GM08714 (cell line): ENCODE measurements around the gene GID4.

Experiments
- H3K4me3 ChIP-seq: fragments of 200-500 bp; sonication (Bioruptor generic); 2 replicates; pipeline ENCODE4 v1.5.1; 2014; ENCODE audit warnings: mild to moderate bottlenecking, low read length, inconsistent platforms
- ZNF274 ChIP-seq: IDR thresholded peaks from 2 replicates; pipeline ENCODE4 v1.6.1; 2012; ENCODE audit warnings: mild to moderate bottlenecking, low read depth, low read length

Gene GID4

DNA sequence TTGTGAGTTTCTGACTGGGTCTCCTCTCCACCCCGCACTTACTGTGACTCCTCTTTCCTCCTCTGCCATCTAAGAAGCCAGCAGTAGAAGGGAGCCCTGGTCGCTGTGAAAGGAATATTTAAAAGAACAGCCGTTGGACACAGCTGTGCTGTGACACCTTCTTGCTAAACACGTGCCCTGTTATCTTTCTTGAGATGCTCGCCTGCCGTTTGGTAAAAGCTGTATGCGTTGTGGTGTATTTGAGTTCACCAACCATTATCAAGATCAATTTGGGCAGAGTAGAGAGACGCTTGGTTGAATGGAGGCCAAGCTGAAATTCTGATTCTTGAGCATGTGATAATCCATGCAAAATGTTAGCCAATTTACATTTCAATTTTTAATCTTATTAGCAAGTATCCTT is 3.8 kb downstream of the GID4 start:
- no peak overlapping the region for H3K4me3 ChIP-seq

GRCh38 chr17:18043491-18043890 is 4.3 kb downstream of the GID4 start:
- no peak overlapping the region for H3K4me3 ChIP-seq
- TF ChIP-seq ZNF274 = no peak

More for the DNA sequence above, 3.8 kb downstream of the GID4 start:
- no peak for TF ChIP-seq ZNF274

- no peak overlapping the region for H3K4me3 ChIP-seq
- no peak for TF ChIP-seq ZNF274
These were observed 5.4 kb downstream of the GID4 start for GRCh38 chr17:18044609-18045008.

DNA sequence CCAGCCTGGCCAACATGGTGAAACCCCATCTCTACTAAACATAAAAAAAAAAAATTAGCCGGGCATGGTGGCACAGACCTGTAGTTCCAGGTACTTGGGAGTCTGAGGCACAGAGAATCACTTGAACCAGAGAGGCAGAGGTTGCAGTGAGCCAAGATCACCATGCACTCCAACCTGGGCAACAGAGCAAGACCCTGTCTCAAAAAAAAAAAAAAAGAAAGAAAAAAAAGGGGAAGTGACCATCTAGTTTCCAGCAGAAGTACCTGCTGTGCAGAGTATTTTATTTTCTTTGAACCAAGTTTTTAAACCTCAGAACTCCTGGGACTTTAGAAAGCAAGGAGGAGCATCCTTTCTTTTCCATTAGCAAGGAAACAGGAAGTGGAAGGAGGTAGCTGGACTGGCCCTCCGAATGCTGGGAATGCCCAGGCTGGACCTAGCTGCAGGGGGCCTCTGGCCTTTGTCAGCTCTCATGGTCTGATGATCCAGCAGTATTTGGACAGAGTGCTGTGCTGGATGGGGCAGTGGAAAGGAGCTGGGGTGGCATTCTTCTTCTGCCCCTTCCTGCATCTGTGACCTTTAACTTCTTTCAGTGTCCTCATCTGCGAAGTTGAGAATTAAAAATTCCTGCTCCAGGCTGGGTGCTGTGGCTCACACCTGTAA is 6.6 kb downstream of the GID4 start:
- no peak for TF ChIP-seq ZNF274
- H3K4me3 ChIP-seq = no peak overlapping the region

GRCh38 chr17:18055597-18055996 is 16.4 kb downstream of the GID4 start:
- TF ChIP-seq ZNF274 = no peak

GRCh38 chr17:18056214-18056613 is 17.0 kb downstream of the GID4 start:
- no peak overlapping the region for H3K4me3 ChIP-seq
- no peak for TF ChIP-seq ZNF274

More at GRCh38 chr17:18055597-18055996, 16.4 kb downstream of the GID4 start:
- no peak overlapping the region for H3K4me3 ChIP-seq

DNA sequence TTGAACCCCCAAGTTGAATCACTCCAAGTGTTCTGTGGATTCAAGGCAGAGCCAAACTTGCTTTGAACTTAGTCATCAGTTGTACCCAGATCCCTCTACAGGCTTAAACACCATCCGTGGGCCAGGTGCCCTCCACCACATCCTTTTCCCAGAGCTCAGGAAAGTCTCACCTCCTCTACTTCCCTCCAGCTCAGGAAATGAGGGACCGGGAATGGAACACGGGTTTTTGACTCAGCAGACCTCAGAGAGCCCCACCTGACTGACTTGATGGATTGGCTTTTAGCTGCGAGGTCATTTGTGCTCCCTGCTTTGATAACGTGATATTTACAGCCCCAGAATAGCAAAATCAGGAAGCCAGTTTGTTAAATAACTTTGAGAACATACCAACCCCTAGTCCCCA is 20.1 kb downstream of the GID4 start:
- no peak for TF ChIP-seq ZNF274

DNA sequence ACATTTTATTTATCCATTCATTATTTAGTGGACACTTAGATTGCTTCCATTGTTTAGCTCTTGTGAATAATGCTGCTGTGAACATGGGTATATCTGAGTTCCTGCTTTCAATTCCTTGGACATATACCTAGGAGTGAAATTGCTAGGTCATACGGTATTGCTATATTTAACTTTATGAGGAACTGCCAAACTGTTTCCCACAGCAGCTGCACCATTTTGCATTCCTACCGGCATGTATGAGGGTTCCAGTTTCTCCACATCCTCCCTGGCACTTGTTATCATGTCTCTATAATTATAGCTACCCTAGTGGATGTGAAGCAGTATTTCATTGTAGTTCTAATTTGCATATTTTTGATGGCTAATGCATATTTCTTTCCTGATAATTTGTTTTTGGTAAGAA is 24.8 kb downstream of the GID4 start:
- no peak overlapping the region for H3K4me3 ChIP-seq
- no peak for TF ChIP-seq ZNF274

More for the DNA sequence above, 20.1 kb downstream of the GID4 start:
- H3K4me3 ChIP-seq = no peak overlapping the region

GRCh38 chr17:18065546-18065945 is 26.3 kb downstream of the GID4 start:
- no peak for TF ChIP-seq ZNF274

GRCh38 chr17:18066866-18067265 is 27.7 kb downstream of the GID4 start:
- no peak for TF ChIP-seq ZNF274
- no peak overlapping the region for H3K4me3 ChIP-seq

More at GRCh38 chr17:18065546-18065945, 26.3 kb downstream of the GID4 start:
- no peak overlapping the region for H3K4me3 ChIP-seq

DNA sequence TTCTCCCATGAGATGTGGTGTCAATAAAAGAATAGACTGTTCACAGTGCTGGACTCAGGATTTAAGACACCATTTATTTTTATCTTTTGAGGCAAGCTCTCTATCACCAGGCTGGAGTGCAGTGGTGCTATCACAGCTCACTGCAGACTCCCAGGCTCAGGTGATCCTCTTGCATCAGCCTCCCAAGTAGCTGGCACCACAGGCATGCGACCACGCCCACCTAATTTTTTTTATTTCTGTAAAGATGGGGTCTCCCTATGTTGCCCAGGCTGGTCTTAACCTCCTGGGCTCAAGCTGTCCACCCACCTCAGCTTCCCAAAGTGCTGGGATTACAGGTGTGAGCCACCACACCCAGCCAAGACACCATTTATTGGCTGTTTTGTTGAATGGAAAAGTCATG is 29.9 kb downstream of the GID4 start:
- H3K4me3 ChIP-seq = no peak overlapping the region
- no peak for TF ChIP-seq ZNF274

GRCh38 chr17:18070861-18071340 is 31.7 kb downstream of the GID4 start:
- TF ChIP-seq ZNF274 = no peak
- no peak overlapping the region for H3K4me3 ChIP-seq

DNA sequence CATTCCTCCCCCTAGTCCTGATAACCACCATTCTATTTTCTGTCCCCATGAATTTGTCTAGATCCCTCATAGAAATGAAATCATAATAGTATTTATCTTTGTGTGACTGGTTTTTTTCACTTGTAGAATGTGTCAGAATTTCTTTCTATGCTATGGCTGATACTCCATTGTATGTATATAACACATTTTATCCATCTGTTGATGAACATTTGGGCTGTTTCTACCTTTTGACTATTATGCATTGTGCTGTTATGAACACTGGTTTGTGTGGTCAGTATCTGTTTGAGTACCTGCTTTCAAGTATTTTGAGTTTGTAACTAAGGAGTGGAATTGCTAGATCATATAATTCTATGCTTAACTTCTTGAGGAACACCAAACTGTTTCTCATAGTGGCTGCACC is 32.5 kb downstream of the GID4 start:
- no peak overlapping the region for H3K4me3 ChIP-seq
- no peak for TF ChIP-seq ZNF274

DNA sequence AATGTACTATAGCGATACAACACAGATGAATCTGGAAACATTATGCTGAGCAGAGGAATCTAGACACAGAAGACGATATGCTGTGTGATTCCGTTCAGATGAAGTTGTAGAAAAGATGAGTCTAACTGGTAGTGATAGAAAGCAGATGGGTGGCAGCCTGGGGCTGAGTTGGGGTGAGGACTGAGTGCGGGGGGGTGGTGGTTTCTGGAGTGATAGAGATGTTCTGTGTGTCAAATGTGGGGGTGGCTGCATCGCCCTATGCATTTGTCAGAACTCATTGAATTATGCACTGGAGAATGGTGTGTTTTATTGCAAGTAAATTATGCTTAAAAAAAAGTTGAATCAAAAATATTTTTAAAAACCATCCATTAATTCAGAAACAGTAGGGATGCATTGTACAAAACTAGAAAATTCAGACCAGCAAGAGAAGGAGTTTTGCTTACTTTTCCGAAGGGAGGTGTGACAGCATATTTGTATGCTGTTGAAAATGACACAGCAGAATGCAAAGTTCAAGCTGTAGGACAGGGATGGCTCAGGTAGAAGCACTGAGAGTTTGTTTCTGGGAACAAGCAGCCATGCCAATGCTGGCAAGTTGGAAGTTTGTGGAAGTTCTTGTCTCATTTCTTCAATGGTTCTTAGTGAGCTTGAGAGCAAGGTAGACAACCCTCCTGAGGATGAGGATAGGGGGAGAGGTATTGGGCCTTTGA is 35.5 kb downstream of the GID4 start:
- TF ChIP-seq ZNF274 = no peak
- H3K4me3 ChIP-seq = no peak overlapping the region

DNA sequence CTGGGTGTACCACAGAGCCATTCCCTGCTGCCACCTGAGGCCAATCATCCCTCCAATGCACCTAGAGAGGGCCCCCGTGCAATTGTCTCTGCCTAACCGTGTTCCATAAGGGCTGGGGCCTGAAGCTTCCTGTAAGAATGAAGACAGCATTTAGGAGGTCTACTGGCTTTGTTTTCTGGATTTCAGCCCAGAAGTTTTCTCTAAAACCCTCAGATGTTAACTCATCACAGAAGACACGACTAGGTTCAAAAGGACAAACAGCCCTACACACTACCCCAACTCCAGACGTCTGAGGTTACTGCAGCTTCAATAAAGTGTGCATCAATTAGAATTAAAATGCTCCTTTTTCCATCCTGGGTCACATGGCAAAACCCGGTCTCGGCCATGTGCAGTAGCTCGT is 37.7 kb downstream of the GID4 start:
- no peak overlapping the region for H3K4me3 ChIP-seq
- TF ChIP-seq ZNF274 = no peak
